Measurements from ENCODE around the gene ZNF841. TPM values are rescaled to one million over a fixed set of nuclear protein-coding genes. Genes with fewer than 3 reads are reported as not detected.

ZNF841 gene
- total and polyA plus RNA-seq, 2 of the 13 experiments (the other 11 are each of a cell fraction or from before 2014, with no cell fraction given), result 6.2 to 14.2 TPM

- 0 out of 2 replicates have a peak, but pooled peaks have one; percentile 38 for TF ChIP-seq ZXDC (CRISPR knock-in tag; IDR thresholded peaks at IDR 0.05)
- 0 out of 2 replicates have a peak, but pooled peaks have one; percentile 37 for TF ChIP-seq ARNT2 (CRISPR knock-in tag; IDR thresholded peaks at IDR 0.05; ENCODE audit: low read depth)
- TF ChIP-seq ZNF121 (CRISPR knock-in tag; IDR thresholded peaks at IDR 0.05), result no peak
- TF ChIP-seq ELF3 (CRISPR knock-in tag; IDR thresholded peaks at IDR 0.05), result peak; percentile 67; the same call in 1 of the 2 replicates
- no peak for TF ChIP-seq ZNF83 (CRISPR knock-in tag; IDR thresholded peaks at IDR 0.05; ENCODE audit: borderline replicate concordance)
- TF ChIP-seq ARID3A (IDR thresholded peaks at IDR 0.05; ENCODE audit: low read depth, low read length), result no peak
- TF ChIP-seq GLI4 (CRISPR knock-in tag; IDR thresholded peaks at IDR 0.05; ENCODE audit: borderline replicate concordance), result 0 out of 2 replicates have a peak, but pooled peaks have one; percentile 53
- TF ChIP-seq ZNF670 (CRISPR knock-in tag; IDR thresholded peaks at IDR 0.05; ENCODE audit: borderline replicate concordance), result no peak
- peak; percentile 72 for TF ChIP-seq PHF8 (CRISPR knock-in tag; IDR thresholded peaks at IDR 0.05)
- TF ChIP-seq HMG20B (CRISPR knock-in tag; conservative IDR thresholded peaks at IDR 0.05), result no peak
- TF ChIP-seq ZMAT5 (CRISPR knock-in tag; IDR thresholded peaks at IDR 0.05; ENCODE audit: borderline replicate concordance, low read depth), result no peak
- no peak for TF ChIP-seq ZNF484 (CRISPR knock-in tag; IDR thresholded peaks at IDR 0.05; ENCODE audit: borderline replicate concordance, low read depth)
- no peak for TF ChIP-seq DNMT3B (CRISPR knock-in tag; conservative IDR thresholded peaks at IDR 0.05)
- no peak for TF ChIP-seq CSRNP2 (CRISPR knock-in tag; conservative IDR thresholded peaks at IDR 0.05; ENCODE audit: low read depth)
- TF ChIP-seq ZNF326 (CRISPR knock-in tag; IDR thresholded peaks at IDR 0.05; ENCODE audit: borderline replicate concordance), result no peak
- TF ChIP-seq ZNF710 (CRISPR knock-in tag; IDR thresholded peaks at IDR 0.05; ENCODE audit: borderline replicate concordance), result no peak
- no peak; the same call in 1 of the 2 replicates for TF ChIP-seq ZNF362 (CRISPR knock-in tag; IDR thresholded peaks at IDR 0.05; ENCODE audit: borderline replicate concordance)
- peak; percentile 79; the same call in 1 of the 2 replicates for TF ChIP-seq KLF12 (CRISPR knock-in tag; IDR thresholded peaks at IDR 0.05; ENCODE audit: borderline replicate concordance)
Observed at GRCh38 chr19:52095172-52096014, at the start of gene ZNF841 (continued).

Data from HepG2 (cell line).